ENCODE measurements around the gene IL4I1. TPM values are rescaled to one million over a fixed set of nuclear protein-coding genes. Genes with fewer than 3 reads are reported as not detected.

The IL4I1 gene
- polyA plus RNA-seq, 1 of the 3 experiments (the other 2 are of a cell fraction): 0.35 TPM

- Histone ChIP-seq H3K4me2 (peak within 1 kb of the TSS; percentile 97), H3F3A (replicated peaks; ENCODE audit: insufficient read depth) (no peaks in the 10 kb centered on the region), H3K27me3 (ENCODE audit: insufficient read depth) (no peaks in the 10 kb centered on the region), H3K9ac (peak within 1 kb of the TSS; percentile 97), H3K9me2 (no peaks in the 10 kb centered on the region), H4K20me1 (ENCODE audit: insufficient read depth) (no peaks in the 10 kb centered on the region), H2AFZ (ENCODE audit: low read depth) (peak within 1 kb of the TSS; percentile 84), H3K4me3 (ENCODE audit: low read depth in 2 of 2, low read length in 1 of 2) (peak within 1 kb of the TSS; percentile 98 to 99), H3K27ac (ENCODE audit: low read depth in 2 of 2, low read length in 1 of 2) (peak within 1 kb of the TSS; percentile 96 to 99), H3K79me2 (ENCODE audit: insufficient read depth) (peaks cover 50% of the 10 kb centered on the region), H3K9me3 (no peaks in the 10 kb centered on the region), H3K4me1 (ENCODE audit: control insufficient read depth in 1 of 2, insufficient read depth in 2 of 2, low read depth in 1 of 2, low read length in 1 of 2) (peaks cover 7 to 23% of the 10 kb centered on the region in 2 experiments; a peak in 3 of 4 replicates), H3K36me3 (replicated peaks in 1 of 2; ENCODE audit: control insufficient read depth in 1 of 2, insufficient read depth in 2 of 2, low read length in 1 of 2) (peaks cover 28 to 43% of the 10 kb centered on the region in 2 experiments)
- POLR2A ChIA-PET: interaction anchor here (0.6 to 3.5 kb wide), 10 partner anchors 9 to 268 kb away, joined by 3 to 22 read pairs (median 6); partner anchors contain the start of genes FUZ, NUP62, PNKP and PTOV1
- under 1% methylated on average over 37 of the region's 61 CpGs for WGBS (ENCODE audit: low lambda C conversion rate)
- CTCF ChIA-PET: interaction anchor here (0.6 to 1.0 kb wide), 6 partner anchors 11 to 415 kb away, joined by 3 to 6 read pairs (median 3); partner anchors contain the start of gene ATF5
- peak; percentile 91 for DNase-seq
- TF ChIP-seq USF2 (IDR thresholded peaks at IDR 0.05; ENCODE audit: borderline replicate concordance, low read depth, low read length) (peak; percentile 91), SMC3 (IDR thresholded peaks at IDR 0.05; ENCODE audit: low read depth, low read length) (no peak), YY1 (IDR thresholded peaks at IDR 0.05; ENCODE audit: low read depth) (peak; percentile 91), RXRA (IDR thresholded peaks at IDR 0.05; ENCODE audit: borderline replicate concordance, low read depth) (no peak), RCOR1 (IDR thresholded peaks at IDR 0.05; ENCODE audit: low read length) (no peak), GATA2 (CRISPR knock-in tag; IDR thresholded peaks at IDR 0.05) (no peak), TCF12 (IDR thresholded peaks at IDR 0.05) (no peak; the same call in 1 of the 2 replicates), NRF1 (IDR thresholded peaks at IDR 0.05; ENCODE audit: low read depth, low read length) (peak; percentile 82), IRF3 (IDR thresholded peaks at IDR 0.05; ENCODE audit: low read depth, low read length) (0 out of 2 replicates have a peak, but pooled peaks have one; percentile 5), TAF1 (IDR thresholded peaks at IDR 0.05; ENCODE audit: borderline replicate concordance, low read depth, low read length) (no peak; the same call in 1 of the 2 replicates), JUND (IDR thresholded peaks at IDR 0.05) (peak; percentile 59; the same call in 1 of the 2 replicates), MXI1 (IDR thresholded peaks at IDR 0.05; ENCODE audit: low read depth, low read length) (peak; percentile 87; the same call in 1 of the 2 replicates), FOSL2 (IDR thresholded peaks at IDR 0.05; ENCODE audit: borderline replicate concordance, low read depth) (0 out of 2 replicates have a peak, but pooled peaks have one; percentile 4), ELF1 (IDR thresholded peaks at IDR 0.05) (peak; percentile 64; the same call in 1 of the 2 replicates), MAX (IDR thresholded peaks at IDR 0.05; ENCODE audit: low read depth) (peak; percentile 90), CHD2 (IDR thresholded peaks at IDR 0.05; ENCODE audit: low read length, partially characterized antibody) (peak; percentile 97), CTCF (IDR thresholded peaks at IDR 0.05) (no peak), SIN3A (IDR thresholded peaks at IDR 0.05; ENCODE audit: borderline replicate concordance, low read depth, low read length) (peak; percentile 19; the same call in 1 of the 2 replicates), EP300 (IDR thresholded peaks at IDR 0.05; ENCODE audit: borderline replicate concordance in 1 of 2, low read depth in 1 of 2, low read length in 1 of 2) (no peak), PBX3 (IDR thresholded peaks at IDR 0.05) (no peak), GABPA (IDR thresholded peaks at IDR 0.05; ENCODE audit: low read depth) (peak; percentile 82), ZBTB33 (IDR thresholded peaks at IDR 0.05; ENCODE audit: borderline replicate concordance, low read depth) (peak; percentile 95), RAD21 (IDR thresholded peaks at IDR 0.05; ENCODE audit: low read length) (no peak), USF1 (IDR thresholded peaks at IDR 0.05; ENCODE audit: borderline replicate concordance, low read depth) (peak; percentile 98)
Observed at GRCh38 chr19:49877020-49877878, 19.4 kb downstream of the IL4I1 start, which contains the start of the genes AKT1S1 and TBC1D17. TSS of gene AKT1S1 (minus strand) at chr19:49877355. CDS start at chr19:49873295, 4,060 bp downstream. TSS of gene TBC1D17 (plus strand) at chr19:49877702. CDS start at chr19:49877724, 22 bp downstream.
